Measurements from ENCODE around the gene TEP1.

TEP1 gene

GRCh38 chr14:20331053-20331613 is 82.2 kb downstream of the TEP1 start:
- H3K4me3 ChIP-seq (ENCODE audit: low read length) = peak overlapping the region; percentile 29
- DNase-seq (ENCODE audit: low read depth) = no peak
- TF ChIP-seq, protein P1, sequence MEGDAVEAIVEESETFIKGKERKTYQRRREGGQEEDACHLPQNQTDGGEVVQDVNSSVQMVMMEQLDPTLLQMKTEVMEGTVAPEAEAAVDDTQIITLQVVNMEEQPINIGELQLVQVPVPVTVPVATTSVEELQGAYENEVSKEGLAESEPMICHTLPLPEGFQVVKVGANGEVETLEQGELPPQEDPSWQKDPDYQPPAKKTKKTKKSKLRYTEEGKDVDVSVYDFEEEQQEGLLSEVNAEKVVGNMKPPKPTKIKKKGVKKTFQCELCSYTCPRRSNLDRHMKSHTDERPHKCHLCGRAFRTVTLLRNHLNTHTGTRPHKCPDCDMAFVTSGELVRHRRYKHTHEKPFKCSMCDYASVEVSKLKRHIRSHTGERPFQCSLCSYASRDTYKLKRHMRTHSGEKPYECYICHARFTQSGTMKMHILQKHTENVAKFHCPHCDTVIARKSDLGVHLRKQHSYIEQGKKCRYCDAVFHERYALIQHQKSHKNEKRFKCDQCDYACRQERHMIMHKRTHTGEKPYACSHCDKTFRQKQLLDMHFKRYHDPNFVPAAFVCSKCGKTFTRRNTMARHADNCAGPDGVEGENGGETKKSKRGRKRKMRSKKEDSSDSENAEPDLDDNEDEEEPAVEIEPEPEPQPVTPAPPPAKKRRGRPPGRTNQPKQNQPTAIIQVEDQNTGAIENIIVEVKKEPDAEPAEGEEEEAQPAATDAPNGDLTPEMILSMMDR (conservative IDR thresholded peaks at IDR 0.05; ENCODE audit: low read depth, low read length) = no peak

DNA sequence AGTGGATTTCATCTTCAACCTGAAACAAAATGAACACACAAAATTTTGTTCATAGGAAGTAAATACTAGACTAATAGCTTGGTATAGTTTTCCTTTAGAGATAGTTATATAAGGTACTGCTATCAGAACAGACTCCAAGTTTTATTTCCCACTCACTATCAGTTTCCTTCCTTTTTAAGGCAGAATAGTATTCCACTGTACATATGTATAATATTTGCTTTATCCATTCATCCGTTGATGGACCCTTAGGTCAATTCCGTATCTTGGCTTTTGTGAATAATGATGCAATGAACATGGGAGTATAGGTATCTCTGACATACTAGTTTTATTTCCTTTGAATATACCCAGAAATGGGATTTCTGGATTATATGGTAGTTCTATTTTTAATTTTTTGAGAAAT is 83.9 kb downstream of the TEP1 start:
- no peak overlapping the region for H3K4me3 ChIP-seq (ENCODE audit: low read length)
- no peak for DNase-seq (ENCODE audit: low read depth)
- TF ChIP-seq, protein P1 (conservative IDR thresholded peaks at IDR 0.05; ENCODE audit: low read depth, low read length) = no peak

DNA sequence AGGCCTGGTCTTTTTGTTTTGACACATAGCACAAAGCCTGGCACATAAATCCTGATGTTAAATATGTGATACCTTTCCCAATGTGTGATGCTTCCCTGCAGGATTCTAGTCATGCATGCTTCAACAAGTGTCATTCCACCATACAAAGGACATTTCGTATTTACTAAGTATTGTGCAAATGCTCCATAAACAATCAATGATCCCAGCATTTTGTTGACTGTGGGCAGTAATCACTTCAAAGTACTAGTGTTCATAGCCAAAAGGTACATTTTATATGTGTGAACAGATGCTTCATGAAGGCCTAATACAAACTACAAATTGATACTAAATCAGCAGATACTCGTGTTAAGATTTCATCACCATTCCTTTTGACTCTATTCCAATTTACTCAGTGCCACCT is 84.6 kb downstream of the TEP1 start:
- H3K4me3 ChIP-seq (ENCODE audit: low read length) = no peak overlapping the region
- TF ChIP-seq, protein P1 (conservative IDR thresholded peaks at IDR 0.05; ENCODE audit: low read depth, low read length) = no peak
- DNase-seq (ENCODE audit: low read depth) = no peak

GRCh38 chr14:20327005-20327869 is 86.1 kb downstream of the TEP1 start:
- TF ChIP-seq, protein P1 (conservative IDR thresholded peaks at IDR 0.05; ENCODE audit: low read depth, low read length) = peak; percentile 63
- no peak overlapping the region for H3K4me3 ChIP-seq (ENCODE audit: low read length)
- DNase-seq (ENCODE audit: low read depth) = no peak

DNA sequence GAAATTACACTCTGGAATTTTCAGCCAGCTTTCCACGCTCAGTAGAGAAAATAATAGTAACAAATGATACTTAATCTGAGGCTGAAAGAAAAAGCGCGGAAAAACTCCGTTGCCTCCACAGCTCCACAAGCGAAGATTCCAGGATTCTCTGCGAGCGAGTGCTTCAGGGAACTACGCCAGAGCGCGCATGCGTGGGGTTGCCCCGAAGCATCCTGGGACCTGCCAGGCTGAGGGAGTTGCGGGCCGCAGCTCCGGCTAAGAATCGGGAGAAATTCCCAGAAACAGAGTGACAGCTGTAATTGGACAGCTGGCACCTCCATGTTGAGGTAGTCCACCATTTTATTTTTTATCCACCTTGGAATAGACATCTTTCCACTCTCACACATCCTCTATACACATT is 95.6 kb downstream of the TEP1 start:
- DNase-seq (ENCODE audit: low read depth) = no peak
- TF ChIP-seq, protein P1 (conservative IDR thresholded peaks at IDR 0.05; ENCODE audit: low read depth, low read length) = no peak
- no peak overlapping the region for H3K4me3 ChIP-seq (ENCODE audit: low read length)
